Lung (tissue), 12 donors: ENCODE data around the gene ORC3. TPM values are rescaled to one million over a fixed set of nuclear protein-coding genes. Genes with fewer than 3 reads are reported as not detected.
"Not testable (repeated sequence)": the region's sequence is repeated elsewhere in the genome, so short reads cannot be mapped to it uniquely, and the experiment has no call there.

Source experiments
- ATAC-seq: fragments of 200-7000 bp; cut with Tn5 transposase; one replicate; pipeline ENCODE4 v1.9.1; 2020; ENCODE audit warnings: moderate number of reproducible peaks; ENCODE audit not compliant: insufficient read depth, low FRiP score
- DNase-seq, 3 donors: peaks; one replicate each; pipeline ENCODE4 v3.0.0-alpha.2; 2013 to 2017
- H3K27ac ChIP-seq, 2 donors: one replicate each; pipeline ENCODE4 v1.5.1; 2013; ENCODE audit warnings: mild to moderate bottlenecking in 2 of 2, moderate library complexity in 2 of 2, control low read depth in 1 of 2, inconsistent platforms in 1 of 2, low read depth in 1 of 2, low read length in 1 of 2
- H3K27me3 ChIP-seq, 3 donors: one replicate each; pipeline ENCODE4 v1.5.1; 2013; ENCODE audit warnings: low read length in 2 of 3; ENCODE audit not compliant: control insufficient read depth in 3 of 3, insufficient read depth in 3 of 3
- H3K36me3 ChIP-seq, 4 donors: one replicate each; pipeline ENCODE4 v1.5.1; 2013; ENCODE audit warnings: low read length in 4 of 4, mild to moderate bottlenecking in 1 of 4, moderate library complexity in 1 of 4; ENCODE audit not compliant: control insufficient read depth in 4 of 4, insufficient read depth in 4 of 4
- H3K4me1 ChIP-seq, 5 donors: one replicate each; pipeline ENCODE4 v1.5.1; 2013; ENCODE audit warnings: low read length in 5 of 5, mild to moderate bottlenecking in 2 of 5, moderate library complexity in 1 of 5; ENCODE audit not compliant: control insufficient read depth in 5 of 5, insufficient read depth in 5 of 5
- H3K4me3 ChIP-seq: one replicate; pipeline ENCODE4 v1.5.1; 2013; ENCODE audit warnings: mild to moderate bottlenecking, control low read depth, moderate library complexity
- H3K9ac ChIP-seq, 2 donors: one replicate each; pipeline ENCODE4 v1.5.1; 2013; ENCODE audit warnings: low read length in 2 of 2, control low read depth in 1 of 2; ENCODE audit not compliant: insufficient read depth in 1 of 2
- H3K9me3 ChIP-seq, 4 donors: one replicate each; pipeline ENCODE4 v1.5.1; 2013; ENCODE audit warnings: low read length in 3 of 4, mild to moderate bottlenecking in 1 of 4, moderate library complexity in 1 of 4; ENCODE audit not compliant: control insufficient read depth in 4 of 4, insufficient read depth in 3 of 4
- CTCF ChIP-seq: IDR thresholded peaks from 2 replicates; pipeline ENCODE4 v1.5.1; 2012; ENCODE audit warnings: mild to moderate bottlenecking; ENCODE audit errors: control extremely low read depth, extremely low read depth
- WGBS, 2 donors: extraction: QIAGEN DNeasy Blood & Tissue Kit; methylation state at CpG; one replicate each; pipeline ENCODE4 v1.1.7; 2013; 5-methylcytosine and 5-hydroxymethylcytosine counted together
- polyA plus RNA-seq, 2 donors: library from polyadenylated mRNA; stranded (reverse); fragments of 200-250 nt; gene quantifications; one replicate each; pipeline ENCODE4 v1.2.1, GENCODE V29; 2013
- total RNA-seq, 2 donors: library from RNA; depleted of rRNA in 1 of 2; stranded (reverse); fragments of >200 nt in 1 of 2; gene quantifications; one replicate each; pipeline ENCODE4 v1.2.1, GENCODE V29; 2014 to 2021
- donor health status: control.
- donor health status: control.
- donor health status: Bipolar disorder and iron deficiency.
- donor health status: healthy.
- donor health status: DM: yes; HTN: yes; CAD: no.

Gene ORC3
- total and polyA plus RNA-seq, 4 donors = 12.0 to 30.3 (median 16.8) TPM

DNA sequence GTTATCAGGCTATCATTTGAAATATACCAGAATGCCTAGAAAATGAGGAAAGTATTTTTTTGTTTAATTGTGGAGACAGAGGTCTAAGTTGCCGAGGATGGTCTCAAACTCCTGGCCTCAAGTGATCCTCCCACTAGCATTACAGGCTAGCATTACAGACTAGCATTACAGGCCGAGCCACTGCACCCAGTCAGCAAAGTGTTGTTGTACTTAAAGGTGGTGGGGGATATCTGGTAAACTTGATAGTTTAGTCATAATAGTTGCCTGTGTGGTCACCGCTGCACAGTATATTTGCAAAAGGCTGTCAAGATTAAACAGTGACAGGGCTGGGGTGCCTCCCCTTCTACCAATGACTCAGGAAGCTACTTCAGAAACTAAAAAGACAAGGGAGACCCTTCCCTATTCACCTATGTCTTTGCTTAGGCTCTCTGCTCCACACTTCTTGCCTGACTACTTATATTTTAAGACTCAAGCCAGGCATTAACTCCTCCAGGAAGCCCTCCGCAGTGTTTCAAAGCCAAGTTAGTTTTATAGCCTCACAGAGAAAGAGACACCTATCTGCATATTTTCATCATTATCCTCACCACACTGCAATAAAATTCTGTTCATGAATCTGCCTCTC lies 115.2 kb downstream of the ORC3 start:
- ATAC-seq (no peak), DNase-seq (no peak)
- H3K4me3 ChIP-seq = no peak overlapping the region
- WGBS, 2 donors = 80 to 90% methylated on average over 4 of the region's 4 CpGs
- no peak overlapping the region for H3K9ac ChIP-seq
- H3K4me1 ChIP-seq = peaks cover 0 to 2% (median 0%) of the 10 kb centered on the region in 5 donors
- H3K27me3 ChIP-seq = no peaks in the 10 kb centered on the region
- H3K27ac ChIP-seq = no peak overlapping the region
- peaks cover 0 to 5% (median 0%) of the 10 kb centered on the region in 4 donors for H3K36me3 ChIP-seq
- TF ChIP-seq CTCF = no peak
- H3K9me3 ChIP-seq = no peaks in the 10 kb centered on the region

- H3K4me3 ChIP-seq = no peak overlapping the region
- H3K36me3 ChIP-seq = peaks cover 0 to under 1% (median 0%) of the 10 kb centered on the region in 4 donors
- no peaks in the 10 kb centered on the region for H3K9me3 ChIP-seq
- no peak for TF ChIP-seq CTCF
- H3K9ac ChIP-seq = no peak overlapping the region
- DNase-seq (no peak), ATAC-seq (no peak)
- WGBS, 2 donors = 68 to 81% methylated on average over 3 of the region's 3 CpGs
- peaks cover 0 to 2% (median 0%) of the 10 kb centered on the region in 5 donors for H3K4me1 ChIP-seq
- H3K27me3 ChIP-seq = no peaks in the 10 kb centered on the region
- H3K27ac ChIP-seq = no peak overlapping the region
Measured at GRCh38 chr6:87706187-87706966, 116.4 kb downstream of the ORC3 start.

GRCh38 chr6:87708581-87709427 lies 118.9 kb downstream of the ORC3 start:
- H3K27me3 ChIP-seq, H3K4me1 ChIP-seq, H3K27ac ChIP-seq, H3K4me3 ChIP-seq, ATAC-seq, H3K36me3 ChIP-seq, H3K9ac ChIP-seq, H3K9me3 ChIP-seq, DNase-seq: not testable (repeated sequence)
- 75 to 84% methylated on average over 6 of the region's 7 CpGs for WGBS, 2 donors

DNA sequence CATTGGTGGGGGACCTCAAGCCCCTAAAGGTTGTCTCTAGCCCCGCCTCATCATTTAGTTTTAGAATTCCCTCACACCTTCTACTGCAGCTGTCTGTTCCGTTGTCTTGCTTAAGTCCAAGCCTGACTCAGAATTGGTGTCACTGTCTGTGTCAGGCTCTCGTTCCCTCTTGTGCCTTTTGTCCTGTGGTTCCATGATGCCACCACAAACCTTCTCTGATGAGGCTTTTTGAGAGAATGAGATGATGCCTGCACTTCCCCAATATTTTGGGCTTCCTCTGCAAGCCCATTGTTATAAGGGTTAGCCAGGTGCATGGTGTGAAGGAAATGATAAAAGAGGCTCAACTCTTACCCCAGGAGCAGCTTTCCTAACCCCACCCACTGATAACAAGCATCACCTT lies 120.2 kb downstream of the ORC3 start:
- no peak overlapping the region for H3K27ac ChIP-seq
- H3K4me1 ChIP-seq = peaks cover 0 to 2% (median 0%) of the 10 kb centered on the region in 5 donors
- H3K27me3 ChIP-seq = no peaks in the 10 kb centered on the region
- TF ChIP-seq CTCF = no peak
- WGBS, 2 donors = 64 to 70% methylated on average over 3 of the region's 3 CpGs
- DNase-seq (no peak), ATAC-seq (no peak)
- no peak overlapping the region for H3K4me3 ChIP-seq
- H3K9ac ChIP-seq = no peak overlapping the region
- H3K9me3 ChIP-seq = no peaks in the 10 kb centered on the region
- no peaks in the 10 kb centered on the region for H3K36me3 ChIP-seq

DNA sequence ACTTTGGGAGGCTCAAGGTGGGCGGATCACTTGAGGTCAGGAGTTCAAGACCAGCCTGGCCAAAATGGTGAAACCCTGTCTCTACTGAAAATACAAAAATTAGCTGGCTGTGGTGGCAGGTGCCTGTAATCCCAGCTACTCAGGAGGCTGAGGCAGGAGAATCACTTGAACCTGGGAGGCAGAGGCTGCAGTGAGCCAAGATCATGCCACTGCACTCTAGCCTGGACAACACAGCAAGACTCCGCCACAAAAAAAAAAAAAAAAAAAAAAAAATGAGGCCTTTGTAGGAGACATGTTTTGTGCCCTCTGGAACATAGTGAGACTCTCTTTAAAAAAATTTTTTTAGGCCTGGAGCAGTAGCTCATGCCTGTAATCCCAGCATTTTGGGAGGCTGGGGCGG lies 122.8 kb downstream of the ORC3 start:
- ATAC-seq, H3K4me1 ChIP-seq, H3K36me3 ChIP-seq, H3K9me3 ChIP-seq, DNase-seq, H3K27me3 ChIP-seq, H3K4me3 ChIP-seq, H3K9ac ChIP-seq, H3K27ac ChIP-seq: not testable (repeated sequence)
- WGBS, 2 donors = 98% methylated on average over 3 of the region's 3 CpGs
